HG03565 (cell line): ENCODE results near the gene PIM2.
"Not testable (repeated sequence)": the region's sequence is repeated elsewhere in the genome, so short reads cannot be mapped to it uniquely, and the experiment has no call there.

ENCODE experiments used
- ATAC-seq: cut with Tn5 transposase; IDR thresholded peaks from one replicate; pipeline ENCODE4 v1.9.1; 2021; ENCODE audit warnings: mild to moderate bottlenecking, moderate library complexity; ENCODE audit not compliant: unreplicated experiment

PIM2 gene

GRCh38 chrX:48876944-48877343, 41.9 kb downstream of the PIM2 start:
- ATAC-seq: not testable (repeated sequence)

DNA sequence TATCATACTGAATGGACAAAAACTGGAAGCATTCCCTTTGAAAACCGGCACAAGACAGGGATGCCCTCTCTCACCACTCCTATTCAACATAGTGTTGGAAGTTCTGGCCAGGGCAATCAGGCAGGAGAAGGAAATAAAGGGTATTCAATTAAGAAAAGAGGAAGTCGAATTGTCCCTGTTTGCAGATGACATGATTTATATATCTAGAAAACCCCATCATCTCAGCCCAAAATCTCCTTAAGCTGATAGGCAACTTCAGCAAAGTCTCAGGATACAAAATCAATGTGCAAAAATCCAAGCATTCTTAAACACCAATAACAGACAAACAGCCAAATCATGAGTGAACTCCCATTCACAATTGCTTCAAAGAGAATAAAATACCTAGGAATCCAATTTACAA, 46.8 kb downstream of the PIM2 start:
- not testable (repeated sequence) for ATAC-seq

- no peak for ATAC-seq
Measured at GRCh38 chrX:48864210-48864609, 54.6 kb downstream of the PIM2 start.
